ENCODE results near the gene AFF3.

GRCh38 chr2:99794414-99794813 is 348.0 kb downstream of the AFF3 start:
- no peak for TF ChIP-seq POLR2A (IDR thresholded peaks at IDR 0.05)
- TF ChIP-seq CTCF (IDR thresholded peaks at IDR 0.05): no peak

Measured in stomach (tissue), 4 donors.